ENCODE data around the gene APBB2.
A peak's percentile ranks its signal among the peaks of the same experiment; 100 is the strongest.
"Not testable (repeated sequence)": the region's sequence is repeated elsewhere in the genome, so short reads cannot be mapped to it uniquely, and the experiment has no call there.

Gene APBB2

GRCh38 chr4:41157009-41157408, 57.3 kb downstream of the APBB2 start:
- no peak for DNase-seq (ENCODE audit: low read depth in 2 of 2)

GRCh38 chr4:41156574-41156973, 57.8 kb downstream of the APBB2 start:
- DNase-seq (ENCODE audit: low read depth in 2 of 2), result no peak

GRCh38 chr4:41155194-41155830, 59.0 kb downstream of the APBB2 start:
- no peak for DNase-seq (ENCODE audit: low read depth in 2 of 2)

- no peak for DNase-seq (ENCODE audit: low read depth in 2 of 2)
Observed at GRCh38 chr4:41154814-41155177, 59.5 kb downstream of the APBB2 start.

GRCh38 chr4:41154010-41154813, 60.1 kb downstream of the APBB2 start:
- DNase-seq (ENCODE audit: low read depth in 2 of 2), result no peak

- no peak for DNase-seq (ENCODE audit: low read depth in 2 of 2)
Observed at GRCh38 chr4:41150401-41150800, 63.9 kb downstream of the APBB2 start.

- not testable (repeated sequence) for DNase-seq (ENCODE audit: low read depth in 2 of 2)
Observed at GRCh38 chr4:41149568-41149967, 64.8 kb downstream of the APBB2 start.

- no peak for DNase-seq (ENCODE audit: low read depth in 2 of 2)
Observed at GRCh38 chr4:41148931-41149330, 65.4 kb downstream of the APBB2 start.

- DNase-seq (ENCODE audit: low read depth in 2 of 2), result no peak
Observed at GRCh38 chr4:41148292-41148691, 66.0 kb downstream of the APBB2 start.

- not testable (repeated sequence) for DNase-seq (ENCODE audit: low read depth in 2 of 2)
Observed at GRCh38 chr4:41147570-41147969, 66.8 kb downstream of the APBB2 start.

- DNase-seq (ENCODE audit: low read depth in 2 of 2), result no peak
Observed at GRCh38 chr4:41146716-41147506, 67.4 kb downstream of the APBB2 start.

- DNase-seq (ENCODE audit: low read depth in 2 of 2), result no peak
Observed at GRCh38 chr4:41146196-41146595, 68.1 kb downstream of the APBB2 start.

- no peak for DNase-seq (ENCODE audit: low read depth in 2 of 2)
Observed at GRCh38 chr4:41145571-41146078, 68.7 kb downstream of the APBB2 start.

- no peak for DNase-seq (ENCODE audit: low read depth in 2 of 2)
Observed at GRCh38 chr4:41144812-41145211, 69.5 kb downstream of the APBB2 start.

GRCh38 chr4:41144040-41144379, 70.3 kb downstream of the APBB2 start:
- no peak for DNase-seq (ENCODE audit: low read depth in 2 of 2)

- DNase-seq (ENCODE audit: low read depth in 2 of 2), result peak; percentile 96
Observed at GRCh38 chr4:41143311-41144039, 70.9 kb downstream of the APBB2 start.

- no peak for DNase-seq (ENCODE audit: low read depth in 2 of 2)
Observed at GRCh38 chr4:41142376-41143310, 71.7 kb downstream of the APBB2 start.

- DNase-seq (ENCODE audit: low read depth in 2 of 2), result peak; percentile 81 to 85
Observed at GRCh38 chr4:41141900-41142299, 72.4 kb downstream of the APBB2 start.

- DNase-seq (ENCODE audit: low read depth in 2 of 2), result no peak
Observed at GRCh38 chr4:41140410-41140809, 73.9 kb downstream of the APBB2 start.

GRCh38 chr4:41137879-41138278, 76.5 kb downstream of the APBB2 start:
- no peak for DNase-seq (ENCODE audit: low read depth in 2 of 2)

- DNase-seq (ENCODE audit: low read depth in 2 of 2), result no peak
Observed at GRCh38 chr4:41136456-41136855, 77.9 kb downstream of the APBB2 start.

Data from fibroblast of skin of left biceps (primary cell).